Brain microvascular endothelial cell (primary cell): ENCODE results near the gene SNX18.

Experiments
- DNase-seq: peaks from one replicate; pipeline ENCODE4 v3.0.0-alpha.2; 2020
- H3K27ac ChIP-seq: fragments of 250-450 bp; sonication (Bioruptor Pico); 2 replicates; pipeline ENCODE4 v1.5.1; 2020; ENCODE audit warnings: mild to moderate bottlenecking, moderate library complexity
- H3K27me3 ChIP-seq: fragments of 250-450 bp; sonication (Bioruptor Pico); replicated peaks from 2 replicates; pipeline ENCODE4 v1.5.1; 2020; ENCODE audit warnings: mild to moderate bottlenecking
- H3K36me3 ChIP-seq: fragments of 250-450 bp; sonication (Bioruptor Pico); replicated peaks from 2 replicates; pipeline ENCODE4 v1.5.1; 2020; ENCODE audit warnings: mild to moderate bottlenecking
- H3K4me3 ChIP-seq: 2 replicates; pipeline ENCODE4 v1.5.1; 2011; ENCODE audit warnings: low read depth, mild to moderate bottlenecking, control low read depth, low read length, moderate library complexity
- CTCF ChIP-seq: IDR thresholded peaks from 2 replicates; pipeline ENCODE4 v1.5.1; 2011; ENCODE audit warnings: low read depth, mild to moderate bottlenecking, moderate library complexity, low read length, control low read depth, inconsistent platforms; ENCODE audit errors: missing control alignments
- in situ Hi-C: cut with HindIII; loops from 2 replicates; pipeline ENCODE4 v1.10.0; 2017; ENCODE audit warnings: low sequenced_read_pairs, low pct_ligation_motif_present

SNX18 gene

DNA sequence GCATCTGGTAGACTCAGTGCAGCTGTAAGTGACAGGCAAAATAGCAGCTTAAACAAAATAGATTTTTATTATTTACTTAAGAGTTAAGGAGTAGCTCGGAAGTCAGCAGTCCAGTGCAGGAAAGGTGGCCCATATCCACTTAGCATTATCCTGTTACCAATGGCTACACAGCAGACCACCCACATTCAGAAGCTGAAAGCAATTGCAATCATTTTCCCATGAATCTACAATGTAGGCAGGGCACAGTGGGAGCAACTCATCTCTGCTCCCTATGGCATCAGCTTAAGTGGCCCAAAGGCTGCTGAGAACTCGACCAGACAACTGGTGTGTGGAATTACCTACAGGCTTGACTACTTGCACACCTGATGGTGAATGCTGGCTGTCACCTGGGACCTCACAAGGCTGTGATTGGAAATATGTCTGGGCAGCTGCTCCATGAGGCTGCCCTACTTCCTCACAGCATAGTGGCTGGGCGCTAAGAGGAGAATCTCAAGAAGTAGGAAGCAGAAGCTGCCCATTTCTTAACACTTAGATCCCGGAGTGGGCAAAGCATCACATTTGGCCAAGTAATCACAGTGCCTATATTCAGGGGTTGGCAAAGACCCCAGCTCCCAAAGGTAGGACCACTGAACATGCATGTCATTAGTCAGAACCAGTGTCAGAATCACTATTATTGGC, 56.4 kb downstream of the SNX18 start:
- in situ Hi-C loops, result no loop called here
- no peak overlapping the region for H3K4me3 ChIP-seq
- DNase-seq, result no peak
- no peaks in the 10 kb centered on the region for H3K36me3 ChIP-seq
- no peak overlapping the region for H3K27ac ChIP-seq
- TF ChIP-seq CTCF, result no peak
- no peaks in the 10 kb centered on the region for H3K27me3 ChIP-seq

- Histone ChIP-seq H3K36me3 (no peaks in the 10 kb centered on the region), H3K27me3 (no peaks in the 10 kb centered on the region), H3K4me3 (no peak overlapping the region), H3K27ac (no peak overlapping the region)
- TF ChIP-seq CTCF, result no peak
- in situ Hi-C loops, result no loop called here
- DNase-seq, result no peak
Measured at GRCh38 chr5:54577528-54577927, 60.0 kb downstream of the SNX18 start.

DNA sequence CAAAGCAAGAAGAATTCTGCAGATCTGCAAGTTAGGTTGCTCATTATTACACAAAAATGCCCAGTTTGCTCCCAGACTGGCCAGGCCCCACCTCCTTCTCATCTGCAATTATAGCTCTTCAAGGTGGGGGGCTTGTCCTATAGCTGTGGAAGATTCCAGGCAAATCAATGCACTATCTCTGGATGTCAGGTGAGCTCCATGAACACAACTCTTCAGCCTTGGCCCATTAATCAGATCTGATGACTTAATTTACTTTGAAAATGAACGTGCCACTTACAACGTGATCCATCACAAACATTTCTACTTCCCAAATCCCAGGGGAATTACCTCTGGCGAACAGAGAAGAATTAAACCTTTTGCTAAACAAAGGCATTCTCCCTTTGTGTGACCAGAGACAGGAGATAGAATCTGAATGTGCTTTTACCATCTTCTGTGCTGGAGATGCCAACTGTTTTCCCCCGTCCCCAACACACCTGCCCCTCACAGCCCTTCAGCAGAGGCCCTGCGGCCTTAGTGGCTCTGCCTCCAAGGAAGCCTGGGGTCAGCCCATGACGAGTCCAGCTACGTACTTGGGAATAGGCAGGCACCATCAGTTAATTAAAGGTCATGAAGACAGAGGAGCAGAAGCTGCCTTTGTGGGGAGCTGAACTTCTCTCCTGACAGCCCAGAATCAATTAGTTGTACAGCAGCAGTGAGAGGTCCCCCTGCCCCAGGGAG, 60.5 kb downstream of the SNX18 start:
- in situ Hi-C loops, result no loop called here
- DNase-seq, result no peak
- Histone ChIP-seq H3K36me3 (no peaks in the 10 kb centered on the region), H3K27me3 (no peaks in the 10 kb centered on the region), H3K4me3 (no peak overlapping the region), H3K27ac (no peak overlapping the region)
- no peak for TF ChIP-seq CTCF

DNA sequence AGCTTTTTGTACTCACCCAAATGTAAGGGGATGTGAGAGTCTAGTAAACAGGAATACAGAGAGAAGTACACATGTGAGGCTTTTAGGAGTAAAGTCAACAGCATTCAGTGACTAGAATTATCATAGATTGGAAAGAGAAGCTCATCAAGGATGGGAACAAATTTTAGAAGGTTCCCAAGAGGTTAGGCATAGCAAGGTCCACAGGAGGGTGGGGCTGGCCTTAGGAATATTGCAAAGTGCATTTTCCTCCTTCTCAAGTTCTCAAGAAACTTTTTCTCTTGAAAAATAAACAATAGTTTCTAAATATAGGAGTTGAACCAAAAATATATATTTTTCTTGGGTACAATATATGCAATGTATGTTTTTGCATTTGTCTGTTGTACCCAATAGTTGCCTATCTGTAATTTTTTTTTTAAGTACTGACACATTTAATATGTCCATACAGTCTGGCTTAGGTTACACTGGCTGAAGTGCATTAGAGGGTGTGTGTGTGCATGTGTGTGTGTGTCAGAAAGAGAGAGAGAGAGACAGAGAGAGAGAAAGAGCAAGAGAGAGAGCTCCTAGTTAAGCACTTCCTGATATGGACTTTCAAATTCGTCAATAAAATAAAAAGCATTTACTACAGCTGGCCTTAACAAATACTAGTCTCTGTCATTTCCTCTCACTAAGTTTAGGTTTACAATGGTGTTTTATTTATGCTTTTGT, 62.2 kb downstream of the SNX18 start:
- in situ Hi-C loops, result no loop called here
- H3K36me3 ChIP-seq, result no peaks in the 10 kb centered on the region
- no peaks in the 10 kb centered on the region for H3K27me3 ChIP-seq
- no peak overlapping the region for H3K4me3 ChIP-seq
- no peak for DNase-seq
- TF ChIP-seq CTCF, result no peak
- no peak overlapping the region for H3K27ac ChIP-seq

DNA sequence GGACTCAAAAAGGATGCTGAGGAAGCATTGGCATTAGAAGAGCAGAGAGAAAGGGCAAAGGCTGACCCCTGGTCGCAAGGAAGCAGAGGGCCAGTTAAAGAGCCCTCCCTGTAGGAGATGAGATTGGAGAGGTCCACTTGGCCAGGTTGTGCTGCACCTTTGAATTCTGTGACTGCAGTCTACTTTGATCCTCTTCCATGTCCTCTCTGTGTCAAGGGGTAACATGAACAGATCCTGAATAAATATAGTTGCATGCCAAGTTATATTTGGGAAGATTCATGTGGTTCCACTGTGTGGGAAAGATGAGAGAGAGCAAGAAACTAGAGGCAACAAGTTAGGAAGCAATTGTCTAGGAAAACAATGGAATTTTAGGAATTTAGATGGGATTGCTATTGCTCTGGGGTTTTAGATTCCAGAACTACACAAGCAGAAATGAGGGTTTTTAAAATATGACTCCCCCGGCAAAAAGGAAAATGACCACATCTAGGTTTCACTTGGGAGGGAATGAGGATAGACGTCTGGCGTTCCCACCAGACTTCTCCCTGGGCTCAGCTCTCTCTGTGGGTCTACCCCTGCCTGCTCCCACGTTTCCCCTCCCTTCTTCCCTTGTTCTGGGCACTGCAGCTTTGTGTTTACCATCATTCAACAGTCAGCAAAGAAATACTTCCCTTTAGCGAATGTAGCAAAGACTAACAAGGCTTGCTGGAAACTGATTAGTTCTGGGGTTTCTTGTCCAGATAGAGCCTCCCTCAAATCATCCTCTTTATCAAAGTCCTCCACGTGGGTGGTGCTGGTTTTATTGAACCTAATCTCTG, 63.6 kb downstream of the SNX18 start:
- H3K4me3 ChIP-seq, result no peak overlapping the region
- in situ Hi-C loops, result no loop called here
- TF ChIP-seq CTCF, result no peak
- no peak for DNase-seq
- no peaks in the 10 kb centered on the region for H3K27me3 ChIP-seq
- H3K36me3 ChIP-seq, result no peaks in the 10 kb centered on the region
- no peak overlapping the region for H3K27ac ChIP-seq
